COLO829 (cell line): ENCODE results near the gene RPL13.
"Not testable (repeated sequence)": the region's sequence is repeated elsewhere in the genome, so short reads cannot be mapped to it uniquely, and the experiment has no call there.

Experiments
- DNase-seq: peaks from one replicate; pipeline ENCODE4 v3.0.0; 2012; ENCODE audit warnings: low spot score

Gene RPL13

DNA sequence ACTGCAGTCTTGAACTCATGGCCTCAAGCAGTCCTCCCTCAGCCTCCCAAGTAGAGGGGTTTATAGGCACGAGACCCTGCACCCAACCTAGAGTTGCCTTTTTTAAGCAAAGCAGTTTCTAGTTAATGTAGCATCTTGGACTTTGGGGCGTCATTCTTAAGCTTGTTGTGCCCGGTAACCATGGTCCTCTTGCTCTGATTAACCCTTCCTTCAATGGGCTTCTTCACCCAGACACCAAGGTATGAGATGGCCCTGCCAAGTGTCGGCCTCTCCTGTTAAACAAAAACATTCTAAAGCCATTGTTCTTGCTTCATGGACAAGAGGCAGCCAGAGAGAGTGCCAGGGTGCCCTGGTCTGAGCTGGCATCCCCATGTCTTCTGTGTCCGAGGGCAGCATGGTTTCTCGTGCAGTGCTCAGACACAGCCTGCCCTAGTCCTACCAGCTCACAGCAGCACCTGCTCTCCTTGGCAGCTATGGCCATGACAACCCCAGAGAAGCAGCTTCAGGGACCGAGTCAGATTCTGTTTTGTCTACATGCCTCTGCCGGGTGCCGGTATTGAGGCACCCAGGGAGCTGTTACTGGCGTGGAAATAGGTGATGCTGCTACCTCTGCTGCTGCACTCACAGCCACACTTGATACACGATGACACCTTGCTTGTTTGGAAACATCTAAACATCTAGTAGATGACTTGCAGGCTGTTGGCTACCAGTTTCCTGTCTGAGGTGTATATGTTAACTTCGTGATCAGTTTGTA lies 3.3 kb downstream of the RPL13 start:
- DNase-seq: no peak

DNA sequence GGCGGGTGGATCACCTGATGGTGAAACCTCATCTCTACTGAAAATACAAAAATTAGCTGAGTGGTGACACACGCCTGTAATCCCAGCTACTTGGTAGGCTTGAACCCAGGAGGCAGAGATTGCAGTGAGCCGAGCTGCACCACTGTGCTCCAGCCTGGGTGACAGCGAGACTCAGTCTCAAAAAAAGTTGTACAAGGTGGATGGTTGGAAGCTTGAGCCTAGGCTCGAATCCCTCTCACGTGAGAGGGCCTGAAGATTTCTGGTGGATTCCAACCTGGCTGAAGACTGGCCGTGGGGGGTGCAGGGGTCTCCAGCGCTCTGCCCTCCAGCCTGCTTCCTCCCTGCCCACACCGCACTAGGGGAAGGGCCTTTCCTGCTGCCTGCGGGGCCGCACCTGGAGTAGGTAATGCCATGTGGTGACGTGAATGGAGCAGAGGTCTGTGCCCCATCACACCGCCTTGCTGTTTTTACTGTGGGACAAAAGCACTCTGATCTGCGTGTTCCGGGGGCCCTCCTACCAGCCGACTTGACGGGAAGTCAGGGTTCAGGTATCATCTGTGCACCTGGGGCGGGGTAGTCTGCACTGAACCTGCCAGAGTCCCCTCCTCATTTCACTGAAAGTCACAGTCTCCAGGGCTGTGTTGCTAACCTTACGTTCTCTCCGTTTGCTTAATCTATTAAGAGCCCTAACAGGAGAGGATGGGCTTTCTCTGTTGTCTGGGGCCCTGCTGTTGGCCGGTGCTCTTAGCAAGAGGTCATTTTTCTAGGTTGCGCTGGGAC lies 4.2 kb downstream of the RPL13 start:
- no peak for DNase-seq

DNA sequence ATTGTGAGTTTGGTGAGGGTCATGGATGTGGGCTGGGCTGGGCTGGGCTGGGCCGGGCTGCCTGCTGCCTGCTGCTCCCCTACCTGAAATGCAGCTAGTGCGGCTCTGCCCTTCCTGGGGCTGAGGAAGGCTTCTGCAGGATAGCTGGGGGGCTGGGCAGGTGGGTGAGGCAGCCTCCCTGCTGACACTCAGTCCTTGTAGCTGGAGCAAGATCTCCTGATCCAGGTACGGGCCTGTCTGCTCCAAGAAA lies 4.7 kb downstream of the RPL13 start:
- no peak for DNase-seq

DNA sequence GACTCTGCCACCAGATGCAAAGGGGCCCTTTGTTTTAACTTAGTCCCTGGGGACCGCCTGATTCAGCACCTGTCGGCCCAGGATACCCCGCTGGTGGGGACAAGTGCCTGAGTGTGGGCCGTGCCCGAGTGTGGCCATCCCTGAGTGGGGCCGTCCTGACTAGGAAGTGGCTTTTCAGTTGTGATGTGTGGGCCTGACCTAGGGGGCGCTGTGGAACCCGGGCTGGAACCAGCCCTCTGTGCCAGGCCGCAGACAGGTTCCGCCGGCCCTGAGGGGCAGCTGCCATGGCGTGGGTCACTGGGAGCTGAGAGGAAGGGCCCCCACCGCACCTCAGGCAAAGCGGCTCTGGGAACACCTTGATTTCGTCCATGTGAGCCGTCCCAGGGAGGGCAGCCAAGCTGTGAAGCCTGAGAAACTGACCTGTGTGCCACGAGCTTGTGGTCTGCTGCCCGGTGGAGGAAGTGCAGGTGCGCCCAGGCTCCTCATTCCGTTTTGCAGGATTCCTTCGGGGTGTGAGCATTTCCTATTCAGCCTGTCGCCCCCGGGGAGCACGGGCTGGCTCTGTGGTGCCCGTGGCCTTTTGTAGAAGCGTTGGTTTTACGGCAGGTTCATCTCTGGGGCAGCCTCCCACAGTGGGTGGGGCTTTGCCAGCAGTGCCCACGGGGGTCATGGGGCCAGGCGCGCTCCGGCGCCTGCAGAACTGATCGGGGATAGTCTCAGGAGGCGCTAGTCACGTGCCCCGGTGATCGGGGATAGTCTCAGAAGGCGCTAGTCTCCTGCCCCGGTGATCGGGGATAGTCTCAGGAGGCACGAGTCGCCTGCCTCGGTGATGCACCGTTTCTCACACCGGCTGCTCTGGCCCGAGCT lies 5.3 kb downstream of the RPL13 start:
- no peak for DNase-seq

DNA sequence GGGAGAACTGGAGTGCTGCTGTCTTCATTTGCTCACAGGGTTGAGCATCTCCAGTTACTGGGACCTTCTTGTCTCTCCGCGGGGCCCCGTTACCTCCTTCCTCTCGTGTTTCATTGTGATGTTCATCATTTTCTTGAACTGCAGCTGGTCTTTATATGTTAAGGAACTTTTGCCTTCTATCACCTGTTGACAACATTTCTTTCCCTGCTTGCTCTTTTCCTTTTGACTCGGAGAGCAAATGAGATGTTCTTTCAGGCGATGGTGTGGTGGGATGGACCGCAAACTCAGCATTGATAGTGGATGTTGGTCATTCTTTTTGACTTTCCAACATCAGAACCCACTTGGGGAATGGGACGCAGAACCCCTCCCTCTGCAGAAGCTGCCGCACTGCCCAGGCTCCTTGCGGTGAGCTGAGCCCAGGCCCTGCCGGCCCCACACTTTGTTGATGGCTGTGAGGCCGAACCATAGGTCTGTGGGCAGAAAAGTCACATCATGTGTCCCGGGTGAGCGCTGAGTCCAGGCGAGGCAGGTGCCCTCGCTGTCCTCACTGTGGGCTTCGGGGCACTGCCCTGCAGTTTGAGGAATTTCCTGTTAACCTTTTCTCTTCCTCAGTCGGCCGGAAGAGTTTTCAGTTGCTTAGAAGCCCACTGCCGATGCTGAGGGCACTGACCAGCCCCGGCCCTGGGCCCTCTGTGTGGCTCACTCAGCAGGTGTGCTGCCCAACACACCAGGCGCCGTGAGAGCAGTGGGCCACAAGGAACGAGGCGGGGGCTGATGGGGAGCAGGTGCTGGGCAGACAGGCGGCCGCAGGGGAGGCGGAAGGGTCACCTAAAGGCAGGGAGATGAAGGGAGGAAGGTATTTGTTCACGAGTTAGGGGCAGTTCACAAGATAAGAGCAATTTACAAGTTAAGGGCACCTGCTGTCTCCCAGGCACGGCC lies 7.4 kb downstream of the RPL13 start:
- no peak for DNase-seq

DNA sequence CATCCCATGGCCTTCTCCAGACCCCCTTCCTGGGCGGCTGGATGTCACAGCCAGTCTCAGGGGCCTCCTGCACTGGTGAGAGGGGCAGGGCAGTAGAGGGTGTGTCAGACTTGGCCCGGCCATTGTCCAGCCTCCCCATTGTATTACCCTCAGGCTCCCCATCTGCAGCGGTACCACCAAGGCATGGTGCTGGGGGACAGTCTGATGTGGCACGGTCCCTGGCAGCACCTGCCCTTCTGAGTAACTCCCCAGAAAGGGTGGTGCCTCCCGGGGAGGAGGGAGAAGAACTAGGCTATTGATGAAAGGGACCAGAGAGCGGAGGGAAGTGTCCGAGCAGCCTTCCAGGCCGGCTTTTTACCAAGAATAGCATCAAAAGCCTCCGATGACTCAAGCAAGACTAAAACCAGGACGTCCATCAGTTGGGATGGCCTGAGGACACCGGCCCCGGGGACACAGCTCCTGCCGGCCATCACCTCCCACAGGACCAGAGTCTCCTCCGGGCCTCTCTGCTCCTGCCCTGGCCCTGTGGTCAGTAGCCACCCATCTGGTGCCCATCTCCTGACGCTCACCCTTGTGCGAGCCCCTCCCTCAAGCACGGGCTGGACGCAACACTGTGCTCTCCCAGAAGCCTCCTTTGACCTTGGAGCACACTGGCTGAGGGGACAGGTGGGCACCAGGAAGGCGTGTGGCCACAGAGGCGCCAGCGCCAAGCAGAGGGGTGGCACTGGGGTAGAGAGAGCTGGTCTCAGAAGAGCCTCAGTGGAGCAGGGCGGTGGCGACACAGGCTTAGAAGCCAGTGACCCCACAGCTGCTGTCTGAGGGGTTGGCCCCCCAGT lies 9.2 kb downstream of the RPL13 start:
- no peak for DNase-seq

DNA sequence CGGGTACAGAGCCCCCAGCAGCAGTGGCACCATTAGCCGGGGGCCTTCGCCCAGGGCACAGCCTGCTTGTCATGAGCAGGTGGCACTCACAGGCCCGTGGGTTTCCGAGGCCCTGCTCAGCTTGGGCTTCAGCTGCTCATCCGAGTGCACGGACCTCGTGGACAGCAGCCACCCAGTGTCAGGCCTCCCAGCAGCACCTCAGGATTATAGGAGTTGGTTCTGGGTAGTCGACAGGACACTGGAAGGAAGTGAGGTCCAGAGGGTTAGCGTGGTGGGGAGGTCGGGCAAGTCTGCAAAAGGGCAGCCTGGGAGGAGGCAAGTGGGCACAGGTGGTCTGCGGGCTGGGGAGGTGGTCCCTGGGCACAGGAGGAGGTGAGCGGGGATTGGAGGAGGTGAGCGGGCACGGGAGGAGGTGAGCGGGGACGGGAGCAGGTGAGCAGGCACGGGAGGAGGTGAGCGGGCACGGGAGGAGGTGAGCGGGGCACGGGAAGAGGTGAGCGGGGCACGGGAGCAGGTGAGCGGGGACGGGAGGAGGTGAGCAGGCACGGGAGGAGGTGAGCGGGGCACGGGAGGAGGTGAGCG lies 10.0 kb downstream of the RPL13 start:
- DNase-seq: no peak

DNA sequence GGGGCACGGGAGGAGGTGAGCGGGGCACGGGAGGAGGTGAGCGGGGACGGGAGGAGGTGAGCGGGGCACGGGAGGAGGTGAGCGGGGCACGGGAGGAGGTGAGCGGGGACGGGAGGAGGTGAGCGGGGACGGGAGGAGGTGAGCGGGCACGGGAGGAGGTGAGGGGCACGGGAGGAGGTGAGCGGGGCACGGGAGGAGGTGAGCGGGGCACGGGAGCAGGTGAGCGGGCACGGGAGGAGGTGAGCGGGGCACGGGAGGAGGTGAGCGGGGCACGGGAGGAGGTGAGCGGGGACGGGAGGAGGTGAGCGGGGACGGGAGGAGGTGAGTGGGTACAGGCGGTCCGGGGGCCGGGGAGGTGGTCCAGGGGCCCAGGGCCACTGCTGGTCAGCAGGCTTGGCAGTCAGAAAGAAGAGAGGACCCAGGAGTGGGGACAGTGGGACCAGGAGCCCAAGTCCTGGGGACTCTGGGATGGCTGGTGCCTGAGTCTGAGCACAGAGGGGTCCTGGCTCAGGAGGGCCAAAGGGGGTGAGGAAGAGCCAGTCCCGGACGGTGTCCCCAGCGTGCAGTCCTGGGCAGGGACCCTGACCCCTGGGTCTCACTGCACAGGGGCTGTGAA lies 10.6 kb downstream of the RPL13 start:
- not testable (repeated sequence) for DNase-seq

DNA sequence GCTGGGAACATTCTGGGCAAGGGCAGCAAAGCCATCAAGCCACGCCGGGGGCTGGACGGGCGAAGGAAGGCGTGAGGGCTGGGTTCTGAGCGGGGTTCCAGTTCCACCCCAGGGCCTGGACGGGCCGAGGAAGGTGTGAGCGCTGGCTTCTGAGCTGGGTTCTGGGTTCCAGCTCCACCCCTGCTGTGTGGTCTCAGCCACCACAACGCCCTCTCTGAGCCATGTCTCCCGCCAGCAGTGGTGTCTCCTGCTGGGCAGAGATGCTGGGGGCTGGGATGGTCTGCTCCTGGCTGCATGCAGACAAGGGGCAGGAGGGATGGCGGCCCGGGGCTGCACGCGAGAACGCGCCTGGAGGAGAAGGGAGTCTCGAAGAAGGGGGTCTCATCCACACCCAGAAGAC lies 11.2 kb downstream of the RPL13 start:
- DNase-seq: no peak

DNA sequence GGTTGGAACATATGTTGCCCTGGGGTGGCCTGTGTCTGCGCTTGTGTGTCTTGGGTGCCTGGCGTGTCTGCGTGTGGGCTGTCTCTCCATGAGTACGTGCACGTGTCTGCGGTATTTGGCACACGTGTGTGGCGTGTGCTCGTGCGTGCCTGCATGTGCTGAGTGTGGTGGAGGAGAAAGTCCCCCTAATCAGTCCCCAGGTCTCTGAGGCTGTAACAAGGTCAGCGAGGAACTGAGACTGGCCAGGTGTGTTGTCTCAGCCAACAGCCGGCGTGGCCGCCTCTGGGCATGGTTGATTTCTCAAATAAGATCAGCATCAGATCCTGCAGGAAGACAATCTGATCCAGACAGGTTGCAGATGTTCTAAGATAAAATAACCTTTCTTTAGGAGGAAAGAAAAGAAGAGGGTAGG lies 11.6 kb downstream of the RPL13 start:
- no peak for DNase-seq

DNA sequence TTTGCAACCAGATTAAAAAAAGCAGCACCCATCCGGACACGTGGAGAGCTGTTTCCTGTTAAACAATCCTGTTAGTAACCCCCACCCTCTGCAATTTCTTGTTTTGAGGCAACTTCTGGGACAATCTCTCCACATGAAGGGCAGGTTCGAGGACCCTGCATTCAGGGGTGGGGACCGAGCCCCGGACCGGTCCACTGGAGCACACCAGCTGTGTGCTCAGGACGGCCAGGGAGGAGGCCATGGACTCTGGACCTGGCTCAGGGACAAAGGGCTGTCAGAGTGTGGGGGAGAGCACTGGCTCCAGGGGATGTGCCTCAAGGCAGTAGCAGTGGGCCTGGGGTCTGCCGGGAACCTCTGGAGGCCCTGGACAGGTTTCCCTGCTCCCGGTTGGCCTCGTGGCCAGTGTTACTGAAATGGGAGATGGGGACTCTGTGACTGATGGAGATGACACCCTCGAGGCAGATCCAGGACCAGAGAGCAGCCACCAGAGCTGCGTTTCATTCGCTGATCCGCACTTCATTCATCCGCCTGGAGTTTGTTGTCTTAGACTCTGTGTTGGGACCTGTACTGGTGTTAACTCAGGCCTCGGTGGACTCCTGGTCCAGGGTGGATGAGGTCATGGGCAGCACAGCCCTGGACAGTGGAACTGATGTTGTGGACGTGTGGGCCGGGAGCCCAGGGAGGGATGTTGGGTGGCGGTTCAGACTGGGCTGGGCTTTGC lies 12.2 kb downstream of the RPL13 start:
- DNase-seq: no peak

DNA sequence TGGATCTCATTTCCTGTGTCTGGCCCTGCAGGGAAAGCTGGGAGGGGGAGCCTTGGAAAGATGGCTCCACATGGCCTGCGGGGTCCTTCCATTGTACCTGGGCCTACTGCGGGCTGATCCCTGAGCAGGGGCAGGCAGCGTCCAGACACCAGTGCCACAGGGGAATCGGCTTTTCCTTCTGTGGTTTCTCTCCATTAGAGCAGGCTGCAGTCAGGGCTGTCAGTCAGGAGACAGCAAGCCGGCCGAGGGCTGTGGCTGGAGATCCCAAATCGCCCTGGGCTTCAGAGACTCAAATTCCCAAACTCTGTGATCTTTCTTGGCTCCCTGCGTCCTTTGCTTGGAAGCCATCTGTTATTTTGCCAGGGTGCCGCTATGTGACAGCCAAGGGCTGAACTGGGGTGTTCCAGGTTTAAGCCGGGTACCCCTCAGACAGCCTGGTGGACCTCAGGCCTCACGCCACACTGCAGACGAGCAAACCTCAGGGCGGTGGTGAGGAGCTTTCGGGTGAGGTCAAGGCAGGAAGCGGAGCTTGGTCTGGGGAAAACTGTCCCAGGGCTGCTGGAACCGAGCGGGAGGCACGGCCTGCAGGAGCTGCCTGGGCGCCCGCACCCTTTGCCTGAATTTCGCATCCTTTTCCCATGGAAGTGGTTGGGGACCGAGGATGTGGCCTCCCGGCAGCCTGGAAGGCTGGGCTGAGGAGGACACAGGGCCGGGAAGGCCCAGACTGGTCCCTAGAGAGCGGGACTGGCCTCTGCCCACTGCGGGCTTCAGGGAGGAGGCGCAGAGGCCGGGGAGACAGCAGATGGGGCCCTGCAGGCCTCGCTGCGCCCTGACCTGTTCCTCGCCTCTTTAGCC lies 13.6 kb downstream of the RPL13 start:
- DNase-seq: no peak

DNA sequence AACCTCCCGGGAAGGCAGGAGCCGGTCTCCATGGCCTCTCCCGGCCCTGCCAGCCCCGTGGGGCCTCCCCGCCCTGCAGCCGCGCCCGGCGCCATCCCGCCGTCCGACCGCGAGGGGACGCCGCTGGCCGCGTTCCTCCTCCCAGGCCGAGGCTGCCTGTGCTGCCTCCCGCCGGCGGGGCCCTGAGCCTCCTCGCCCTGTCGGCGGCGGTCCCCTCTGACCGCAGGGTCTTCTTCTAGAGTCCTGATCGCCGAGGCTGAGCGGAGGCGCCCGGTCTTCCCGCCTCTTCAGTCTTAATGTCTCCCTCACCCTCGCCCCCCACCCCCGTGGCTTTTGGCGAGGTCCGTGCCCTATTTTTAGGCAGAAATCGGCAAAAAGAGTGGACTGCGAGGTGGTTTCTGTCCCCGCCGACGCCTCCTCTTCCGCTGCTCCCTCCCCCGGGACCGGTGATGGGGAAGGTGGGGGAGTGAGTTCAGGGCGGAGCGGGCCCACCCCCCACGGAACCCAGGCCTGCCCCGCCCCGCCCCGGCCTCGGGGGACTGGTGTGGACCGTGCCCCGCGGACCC lies 14.3 kb downstream of the RPL13 start:
- no peak for DNase-seq

DNA sequence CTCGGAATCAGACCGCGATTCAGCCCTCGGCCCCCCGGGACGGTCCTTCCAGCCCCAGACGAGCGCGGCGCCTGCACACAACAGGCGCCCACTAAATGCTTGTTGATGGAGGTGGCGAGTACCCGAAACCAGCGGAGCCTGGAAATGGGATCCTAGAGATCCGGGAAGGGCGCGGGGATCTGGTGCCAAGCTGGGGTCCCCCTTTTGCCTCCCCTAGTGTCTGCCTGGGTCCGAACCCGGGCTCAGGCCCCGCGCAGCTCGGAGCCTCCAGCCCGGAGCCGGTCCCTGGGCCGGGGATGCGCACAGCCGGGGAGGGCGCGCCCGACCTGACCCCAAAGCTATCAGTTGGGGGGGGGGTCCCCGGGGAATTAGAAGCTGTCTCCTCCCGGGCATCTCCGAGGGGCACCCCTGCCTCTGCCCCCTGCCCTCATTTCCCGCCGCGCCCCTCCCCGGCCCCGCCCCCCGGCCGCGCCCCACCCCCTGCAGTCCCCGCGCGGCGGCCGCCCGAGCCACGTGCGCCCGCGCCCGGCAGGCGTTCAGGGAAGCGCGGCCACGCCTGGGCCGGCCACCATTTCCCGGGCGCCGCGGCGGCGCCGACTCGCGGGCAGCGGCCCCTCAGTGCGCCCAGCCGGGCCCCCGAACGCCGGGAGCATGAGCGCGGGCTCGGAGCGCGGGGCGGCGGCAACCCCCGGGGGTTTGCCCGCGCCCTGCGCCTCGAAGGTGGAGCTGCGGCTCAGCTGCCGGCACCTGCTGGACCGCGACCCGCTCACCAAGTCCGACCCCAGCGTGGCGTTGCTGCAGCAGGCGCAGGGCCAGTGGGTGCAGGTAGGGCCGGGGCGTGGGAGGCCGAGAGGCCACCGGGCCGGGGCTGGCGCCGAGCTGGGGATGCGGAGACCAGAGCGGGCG lies 15.0 kb downstream of the RPL13 start, which contains the start of gene CPNE7:
TSS of gene CPNE7 (plus strand) at position 512 of the 906 bp plus-strand sequence. CDS start at position 652, 140 bp downstream.
- DNase-seq: no peak

DNA sequence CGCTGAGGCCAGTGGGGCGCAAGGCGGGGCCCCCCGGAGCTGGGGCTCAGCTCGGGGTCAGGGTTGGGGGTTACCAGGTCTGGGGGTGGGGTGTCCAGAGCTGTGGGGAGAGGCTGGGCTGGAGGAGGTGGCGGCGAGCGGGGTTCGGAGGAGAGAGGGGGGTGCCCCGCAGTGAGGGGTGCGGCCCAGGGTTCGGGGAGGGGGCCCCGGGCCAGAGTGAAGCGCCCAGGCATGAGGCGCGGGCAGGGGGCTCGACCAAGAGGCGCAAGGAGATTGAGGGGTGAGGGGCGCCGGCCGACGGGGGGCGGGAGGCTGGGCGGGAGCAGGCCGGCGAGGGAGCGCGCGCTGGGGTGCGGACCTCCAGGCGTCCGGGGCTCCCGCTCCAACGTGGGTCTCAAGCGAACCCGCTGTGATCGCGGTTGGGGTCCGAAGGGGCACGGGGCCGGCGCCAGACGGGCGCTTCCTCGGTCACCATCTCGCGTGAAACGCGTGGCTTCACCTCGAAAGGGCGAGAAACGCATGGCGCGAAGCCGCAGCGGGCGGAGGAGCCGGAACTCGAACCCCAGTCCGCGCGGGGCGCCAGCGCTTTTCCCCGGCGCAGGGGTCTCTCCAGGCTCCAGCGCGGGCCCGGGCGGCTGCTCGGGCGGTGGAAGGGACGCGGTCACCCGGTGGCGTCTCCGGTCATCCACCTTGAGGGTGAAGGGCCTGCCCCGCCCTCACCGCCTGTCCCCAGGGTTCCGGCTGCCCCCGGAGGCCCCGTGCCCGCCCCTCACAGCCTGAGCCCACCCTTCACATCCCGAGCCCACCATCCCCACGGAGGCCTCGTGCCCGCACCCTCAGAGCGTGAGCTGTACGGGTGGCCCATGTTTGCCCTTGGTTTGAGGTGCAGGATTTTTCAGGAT lies 15.9 kb downstream of the RPL13 start:
- DNase-seq: no peak
